ENCODE results near the gene ANO4.
"Not testable (repeated sequence)": the region's sequence is repeated elsewhere in the genome, so short reads cannot be mapped to it uniquely, and the experiment has no call there.

Gene ANO4

DNA sequence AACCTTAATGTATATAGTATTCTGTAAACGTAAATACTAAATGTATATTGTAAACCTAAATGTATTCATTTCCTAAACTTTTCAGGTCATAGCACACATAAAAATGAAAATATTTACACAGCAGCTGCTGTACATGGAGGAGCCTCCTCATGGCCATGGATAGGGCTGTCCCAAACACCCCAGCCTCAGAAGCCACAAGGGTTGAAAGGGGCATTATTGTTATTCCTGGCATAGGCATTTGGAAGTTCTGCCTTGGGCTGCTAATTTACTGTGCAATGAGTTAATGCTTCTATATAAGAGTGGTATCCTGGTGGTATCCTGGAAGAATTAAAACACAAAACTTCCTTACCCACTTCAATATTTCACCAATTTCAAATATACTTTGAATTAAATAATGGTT, 256.1 kb downstream of the ANO4 start:
- no peak for TF ChIP-seq MYC (IDR thresholded peaks at IDR 0.05; ENCODE audit: low read depth, low read length)
- TF ChIP-seq, protein P1, sequence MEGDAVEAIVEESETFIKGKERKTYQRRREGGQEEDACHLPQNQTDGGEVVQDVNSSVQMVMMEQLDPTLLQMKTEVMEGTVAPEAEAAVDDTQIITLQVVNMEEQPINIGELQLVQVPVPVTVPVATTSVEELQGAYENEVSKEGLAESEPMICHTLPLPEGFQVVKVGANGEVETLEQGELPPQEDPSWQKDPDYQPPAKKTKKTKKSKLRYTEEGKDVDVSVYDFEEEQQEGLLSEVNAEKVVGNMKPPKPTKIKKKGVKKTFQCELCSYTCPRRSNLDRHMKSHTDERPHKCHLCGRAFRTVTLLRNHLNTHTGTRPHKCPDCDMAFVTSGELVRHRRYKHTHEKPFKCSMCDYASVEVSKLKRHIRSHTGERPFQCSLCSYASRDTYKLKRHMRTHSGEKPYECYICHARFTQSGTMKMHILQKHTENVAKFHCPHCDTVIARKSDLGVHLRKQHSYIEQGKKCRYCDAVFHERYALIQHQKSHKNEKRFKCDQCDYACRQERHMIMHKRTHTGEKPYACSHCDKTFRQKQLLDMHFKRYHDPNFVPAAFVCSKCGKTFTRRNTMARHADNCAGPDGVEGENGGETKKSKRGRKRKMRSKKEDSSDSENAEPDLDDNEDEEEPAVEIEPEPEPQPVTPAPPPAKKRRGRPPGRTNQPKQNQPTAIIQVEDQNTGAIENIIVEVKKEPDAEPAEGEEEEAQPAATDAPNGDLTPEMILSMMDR (IDR thresholded peaks at IDR 0.05; ENCODE audit: low read depth, low read length) = no peak
- TF ChIP-seq, protein P2, sequence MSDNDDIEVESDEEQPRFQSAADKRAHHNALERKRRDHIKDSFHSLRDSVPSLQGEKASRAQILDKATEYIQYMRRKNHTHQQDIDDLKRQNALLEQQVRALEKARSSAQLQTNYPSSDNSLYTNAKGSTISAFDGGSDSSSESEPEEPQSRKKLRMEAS (IDR thresholded peaks at IDR 0.05; ENCODE audit: low read depth, low read length) = no peak
- no peak for TF ChIP-seq POLR2A (IDR thresholded peaks at IDR 0.05; ENCODE audit: extremely low read depth, insufficient read length)
- H3K4me3 ChIP-seq (ENCODE audit: low read depth, low read length) = no peak overlapping the region
- no peak for DNase-seq (ENCODE audit: low read depth)

DNA sequence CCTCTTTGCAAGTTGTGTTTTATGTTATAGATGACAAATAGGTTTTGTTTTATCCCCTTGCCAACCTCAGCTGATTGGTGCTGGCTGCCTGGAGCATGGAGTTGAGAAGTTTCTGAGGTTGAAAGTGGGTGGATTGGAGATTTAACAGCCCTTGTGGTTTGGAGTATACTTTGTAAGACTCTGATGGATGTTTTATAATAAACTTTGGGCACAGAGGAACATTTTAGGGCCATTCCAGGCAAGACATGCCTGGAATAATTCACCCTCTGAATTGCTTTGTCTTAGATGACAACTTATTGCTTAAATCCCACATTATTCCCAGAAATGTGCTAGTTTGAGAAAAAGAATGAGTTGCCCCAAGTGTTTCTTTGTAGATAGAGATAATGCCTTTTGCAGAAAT, 256.6 kb downstream of the ANO4 start:
- no peak overlapping the region for H3K4me3 ChIP-seq (ENCODE audit: low read depth, low read length)
- TF ChIP-seq MYC (IDR thresholded peaks at IDR 0.05; ENCODE audit: low read depth, low read length) (no peak), POLR2A (IDR thresholded peaks at IDR 0.05; ENCODE audit: extremely low read depth, insufficient read length) (no peak)
- TF ChIP-seq, protein P2 (IDR thresholded peaks at IDR 0.05; ENCODE audit: low read depth, low read length) = no peak
- TF ChIP-seq, protein P1 (IDR thresholded peaks at IDR 0.05; ENCODE audit: low read depth, low read length) = no peak
- no peak for DNase-seq (ENCODE audit: low read depth)

DNA sequence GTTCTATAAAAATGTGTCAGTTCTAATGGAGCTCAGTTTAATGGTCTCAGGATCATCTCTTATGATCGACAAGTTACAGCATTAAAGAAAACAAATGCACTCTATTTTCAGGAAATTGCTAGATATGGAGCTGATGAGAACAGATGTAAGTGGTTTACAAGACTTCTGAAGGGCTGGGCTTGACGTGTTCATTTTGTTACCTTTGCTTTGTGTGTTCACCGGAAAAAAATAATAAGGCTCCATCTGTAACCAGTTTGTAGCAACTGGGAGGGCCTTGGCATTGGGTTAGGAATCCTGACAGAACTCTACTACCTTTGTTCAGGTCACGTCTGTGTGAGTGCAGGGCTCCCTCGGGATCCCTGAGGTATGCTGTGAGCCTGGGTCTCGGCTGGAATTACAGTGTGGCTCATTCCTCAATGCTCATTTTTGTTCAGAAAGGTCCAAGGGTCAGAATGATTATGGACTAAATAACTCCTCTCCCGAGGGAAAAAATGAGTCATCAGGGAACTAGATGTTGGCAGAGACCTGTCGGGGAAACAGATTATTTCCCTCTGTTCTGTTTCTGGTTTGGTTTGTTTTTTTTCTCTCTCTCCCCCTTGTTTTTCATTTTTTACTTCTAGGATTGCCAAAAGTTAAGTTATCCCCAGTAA, 257.4 kb downstream of the ANO4 start:
- TF ChIP-seq, protein P2 (IDR thresholded peaks at IDR 0.05; ENCODE audit: low read depth, low read length) = no peak
- no peak for TF ChIP-seq MYC (IDR thresholded peaks at IDR 0.05; ENCODE audit: low read depth, low read length)
- TF ChIP-seq, protein P1 (IDR thresholded peaks at IDR 0.05; ENCODE audit: low read depth, low read length) = no peak
- no peak for TF ChIP-seq POLR2A (IDR thresholded peaks at IDR 0.05; ENCODE audit: extremely low read depth, insufficient read length)
- H3K4me3 ChIP-seq (ENCODE audit: low read depth, low read length) = no peak overlapping the region
- DNase-seq (ENCODE audit: low read depth) = no peak

DNA sequence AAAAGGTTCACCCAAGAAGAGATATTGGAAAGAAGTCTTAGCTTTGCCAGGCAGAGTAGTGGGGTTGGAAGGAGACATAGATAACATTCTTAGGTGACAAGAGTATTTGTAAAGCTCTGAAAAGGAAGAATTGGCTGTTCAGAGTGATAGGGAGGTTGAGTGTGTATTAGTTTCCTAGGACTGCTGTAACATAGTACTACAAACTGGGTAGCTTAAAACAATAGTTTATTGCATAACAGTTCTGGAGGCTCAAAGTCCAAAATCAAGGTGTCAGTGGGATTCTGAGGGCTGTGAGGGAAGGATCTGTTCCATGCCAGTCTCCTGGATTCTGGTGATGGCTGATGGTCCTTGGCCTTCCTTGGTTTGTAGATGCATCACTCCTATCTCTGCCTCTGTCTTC, 258.6 kb downstream of the ANO4 start:
- no peak overlapping the region for H3K4me3 ChIP-seq (ENCODE audit: low read depth, low read length)
- DNase-seq (ENCODE audit: low read depth) = no peak
- TF ChIP-seq, protein P2 (IDR thresholded peaks at IDR 0.05; ENCODE audit: low read depth, low read length) = no peak
- TF ChIP-seq MYC (IDR thresholded peaks at IDR 0.05; ENCODE audit: low read depth, low read length) (no peak), POLR2A (IDR thresholded peaks at IDR 0.05; ENCODE audit: extremely low read depth, insufficient read length) (no peak)
- TF ChIP-seq, protein P1 (IDR thresholded peaks at IDR 0.05; ENCODE audit: low read depth, low read length) = no peak

DNA sequence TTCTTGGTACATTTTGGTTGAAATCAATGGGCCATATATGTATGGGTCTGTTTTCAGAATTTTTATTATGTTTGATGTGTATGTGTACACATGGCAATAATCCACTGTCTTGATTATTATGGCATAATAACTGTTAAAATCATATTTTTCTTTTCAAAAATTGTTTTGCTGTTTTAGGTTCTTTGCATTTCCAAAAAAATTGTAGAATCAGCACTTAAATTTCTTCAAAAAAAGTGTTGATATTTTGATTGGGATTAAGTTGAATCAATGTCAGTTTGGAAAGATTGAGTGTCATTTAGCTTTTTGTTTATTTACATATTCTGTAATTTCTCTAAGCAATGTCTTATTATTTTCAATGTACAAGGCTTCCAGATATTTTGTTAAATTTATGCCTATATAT, 261.4 kb downstream of the ANO4 start:
- DNase-seq (ENCODE audit: low read depth) = no peak
- H3K4me3 ChIP-seq (ENCODE audit: low read depth, low read length) = no peak overlapping the region
- TF ChIP-seq, protein P2 (IDR thresholded peaks at IDR 0.05; ENCODE audit: low read depth, low read length) = no peak
- TF ChIP-seq MYC (IDR thresholded peaks at IDR 0.05; ENCODE audit: low read depth, low read length) (no peak), POLR2A (IDR thresholded peaks at IDR 0.05; ENCODE audit: extremely low read depth, insufficient read length) (no peak)
- TF ChIP-seq, protein P1 (IDR thresholded peaks at IDR 0.05; ENCODE audit: low read depth, low read length) = no peak

DNA sequence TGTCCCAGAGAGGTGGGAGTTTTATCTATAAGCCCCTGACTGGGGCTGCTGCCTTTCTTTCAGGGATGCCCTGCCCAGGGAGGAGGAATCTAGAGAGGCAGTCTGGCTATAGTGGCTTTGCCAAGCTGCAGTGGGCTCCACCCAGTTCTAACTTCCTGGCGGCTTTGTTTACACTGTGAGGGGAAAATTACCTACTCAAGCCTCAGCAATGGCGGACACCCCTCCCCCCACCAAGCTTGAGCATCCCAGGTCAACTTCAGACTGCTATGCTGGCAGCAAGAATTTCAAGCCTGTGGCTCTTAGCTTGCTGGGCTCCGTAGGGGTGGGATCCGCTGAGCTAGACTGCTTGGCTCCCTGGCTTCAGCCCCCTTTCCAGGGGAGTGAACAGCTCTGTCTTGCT, 267.9 kb downstream of the ANO4 start:
- H3K4me3 ChIP-seq (ENCODE audit: low read depth, low read length); DNase-seq (ENCODE audit: low read depth): not testable (repeated sequence)

All from NB4 (cell line).